HG03103 (cell line): ENCODE measurements around the gene GH1.
"Not testable (repeated sequence)": the region's sequence is repeated elsewhere in the genome, so short reads cannot be mapped to it uniquely, and the experiment has no call there.

Source experiments
- ATAC-seq: cut with Tn5 transposase; IDR thresholded peaks from one replicate; pipeline ENCODE4 v1.9.1; 2021; ENCODE audit warnings: low read depth; ENCODE audit not compliant: unreplicated experiment

GH1 gene

DNA sequence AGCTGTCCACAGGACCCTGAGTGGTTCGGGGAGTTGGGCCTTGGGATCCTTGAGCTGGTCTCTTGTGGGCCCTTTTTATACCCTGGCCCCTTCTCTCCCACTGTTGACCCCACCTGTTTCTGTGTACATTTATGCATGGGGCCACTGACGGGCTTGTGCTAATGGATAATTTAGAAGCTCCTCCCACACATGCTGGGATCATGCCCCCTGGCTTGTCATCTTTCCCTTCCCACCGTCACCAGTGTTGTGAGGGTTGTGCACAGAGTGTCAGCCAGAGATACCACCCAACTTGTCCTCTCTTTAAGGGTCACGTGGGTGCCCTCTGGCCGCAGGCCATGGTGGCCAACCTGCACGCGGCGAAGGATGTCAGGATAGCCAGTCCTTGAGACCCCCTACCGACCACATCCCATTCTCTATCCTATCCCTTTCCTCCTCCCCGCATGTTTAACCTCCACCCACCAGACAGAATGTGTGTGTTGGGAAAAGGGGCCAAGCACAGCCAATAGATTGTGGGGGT is at the start of gene GH1:
Gene GH1 (minus strand): TSS at position 51 of the 517 bp plus-strand sequence. CDS start 63 bp downstream, outside the sequence.
- ATAC-seq = not testable (repeated sequence)

DNA sequence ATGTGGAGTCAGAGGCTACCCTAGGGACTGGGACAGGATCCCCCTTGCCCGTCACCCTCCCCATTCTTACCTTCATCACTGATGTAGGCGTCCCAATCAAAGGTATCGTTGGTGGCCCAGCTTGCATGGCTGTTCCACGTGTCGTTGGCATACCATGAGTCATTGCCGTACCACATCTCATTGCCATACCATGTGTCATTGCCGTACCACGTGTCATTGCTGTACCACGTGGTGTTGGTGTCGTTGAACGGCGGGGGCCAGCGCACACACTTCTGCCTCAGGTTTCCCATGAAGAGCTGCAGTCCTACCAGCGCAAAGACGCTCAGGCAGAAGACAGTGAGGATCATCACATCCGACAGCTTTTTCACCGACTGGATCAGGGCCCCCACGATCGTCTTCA is 49.3 kb upstream of the GH1 start:
- no peak for ATAC-seq

GRCh38 chr17:63966646-63967264 is 48.1 kb upstream of the GH1 start:
- no peak for ATAC-seq

- ATAC-seq = no peak
Measured at GRCh38 chr17:63963123-63963522, 44.5 kb upstream of the GH1 start.

GRCh38 chr17:63962298-63962744 is 43.7 kb upstream of the GH1 start:
- ATAC-seq = no peak

DNA sequence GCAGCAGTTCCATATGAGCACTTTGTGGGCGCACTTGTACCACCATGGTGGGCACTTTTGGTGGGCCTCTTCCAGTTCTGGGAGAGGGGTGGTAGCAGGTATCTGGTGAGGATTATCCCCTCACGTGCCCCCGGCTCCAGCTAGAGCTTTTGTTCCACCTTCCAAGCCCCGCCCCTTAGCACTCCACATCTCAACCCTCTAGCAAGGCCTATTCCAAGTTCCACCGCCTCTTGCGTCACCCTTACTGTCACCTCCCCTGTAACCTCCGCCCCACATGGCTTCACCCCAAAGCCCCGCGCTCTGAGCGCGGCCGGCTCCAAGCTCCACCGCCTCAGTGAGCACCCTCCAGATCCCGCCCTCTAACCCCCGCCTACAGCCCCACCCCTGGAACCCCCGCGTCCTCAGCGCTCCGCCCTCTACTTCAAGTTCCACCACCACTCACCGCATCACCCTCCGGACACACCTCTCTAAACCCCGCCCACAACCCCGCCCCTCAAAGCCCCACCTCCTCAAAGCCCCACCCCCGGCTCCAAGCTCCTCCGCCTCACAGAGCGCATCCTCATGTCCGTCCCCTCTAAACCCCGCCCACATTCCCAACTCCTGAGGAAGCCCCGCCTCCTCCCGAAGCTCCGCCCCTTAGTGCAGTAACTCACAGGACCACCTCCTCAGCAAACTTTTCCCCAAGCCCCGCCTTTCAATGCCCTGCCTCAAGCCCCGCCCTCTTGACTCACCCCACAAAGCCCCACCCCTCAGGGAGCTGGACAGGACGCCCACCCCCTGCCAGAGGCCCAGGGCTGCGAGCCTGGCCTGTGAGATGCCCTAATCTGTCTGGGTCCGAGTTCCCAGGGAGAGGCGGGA is 42.9 kb upstream of the GH1 start:
- ATAC-seq = no peak

GRCh38 chr17:63960430-63960829 is 41.8 kb upstream of the GH1 start:
- ATAC-seq = no peak

DNA sequence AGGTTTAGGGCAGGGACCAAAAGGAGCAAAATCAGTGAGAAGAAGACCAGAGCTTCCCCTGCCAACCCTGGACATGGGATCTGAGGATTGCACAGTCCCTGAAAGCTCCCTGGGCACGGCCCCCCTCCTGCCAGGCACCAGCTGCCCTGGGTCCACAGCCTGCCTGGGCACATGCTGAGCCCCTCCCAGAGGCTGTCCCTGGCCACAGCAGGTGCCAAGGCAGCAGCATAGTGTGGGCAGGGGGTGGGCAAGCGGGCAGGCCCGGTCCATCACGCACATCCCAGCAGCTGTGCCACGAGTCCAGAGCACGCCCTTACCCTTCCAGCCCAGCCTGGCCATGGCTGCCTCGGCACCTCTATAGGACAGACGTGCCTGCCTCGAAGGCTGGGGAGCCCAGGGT is 41.4 kb upstream of the GH1 start:
- ATAC-seq = no peak

DNA sequence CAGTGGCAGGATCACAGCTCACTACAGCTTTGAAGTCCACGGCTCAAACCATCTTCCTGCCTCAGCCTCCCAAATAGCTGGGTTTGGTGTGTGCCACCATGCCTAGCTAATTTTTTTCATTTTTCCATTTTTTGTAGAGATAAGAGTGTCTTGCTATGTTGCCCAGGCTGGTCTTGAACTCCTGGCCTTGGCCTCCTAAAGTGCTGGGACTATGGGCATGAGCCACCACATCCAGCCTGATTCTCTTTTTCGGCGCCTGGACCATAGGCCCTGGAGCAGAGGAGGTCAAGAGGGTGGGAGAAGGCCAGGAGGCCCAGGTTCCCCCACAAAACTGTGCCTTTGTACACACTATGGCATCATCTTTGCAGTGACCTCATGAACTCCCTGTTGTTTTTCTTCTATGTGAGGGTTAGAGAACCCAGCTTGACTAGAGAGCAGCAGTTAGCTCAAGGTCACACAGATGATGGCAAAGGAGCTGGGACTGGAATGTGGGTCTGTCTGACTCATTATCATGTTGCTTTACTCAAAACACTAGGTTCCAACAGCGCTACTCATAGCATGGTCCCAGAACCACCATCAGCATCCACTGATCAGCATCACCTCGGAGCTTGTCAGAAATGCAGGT is 37.8 kb upstream of the GH1 start:
- no peak for ATAC-seq

GRCh38 chr17:63955791-63956190 is 37.2 kb upstream of the GH1 start:
- no peak for ATAC-seq

GRCh38 chr17:63955232-63955631 is 36.6 kb upstream of the GH1 start:
- no peak for ATAC-seq

DNA sequence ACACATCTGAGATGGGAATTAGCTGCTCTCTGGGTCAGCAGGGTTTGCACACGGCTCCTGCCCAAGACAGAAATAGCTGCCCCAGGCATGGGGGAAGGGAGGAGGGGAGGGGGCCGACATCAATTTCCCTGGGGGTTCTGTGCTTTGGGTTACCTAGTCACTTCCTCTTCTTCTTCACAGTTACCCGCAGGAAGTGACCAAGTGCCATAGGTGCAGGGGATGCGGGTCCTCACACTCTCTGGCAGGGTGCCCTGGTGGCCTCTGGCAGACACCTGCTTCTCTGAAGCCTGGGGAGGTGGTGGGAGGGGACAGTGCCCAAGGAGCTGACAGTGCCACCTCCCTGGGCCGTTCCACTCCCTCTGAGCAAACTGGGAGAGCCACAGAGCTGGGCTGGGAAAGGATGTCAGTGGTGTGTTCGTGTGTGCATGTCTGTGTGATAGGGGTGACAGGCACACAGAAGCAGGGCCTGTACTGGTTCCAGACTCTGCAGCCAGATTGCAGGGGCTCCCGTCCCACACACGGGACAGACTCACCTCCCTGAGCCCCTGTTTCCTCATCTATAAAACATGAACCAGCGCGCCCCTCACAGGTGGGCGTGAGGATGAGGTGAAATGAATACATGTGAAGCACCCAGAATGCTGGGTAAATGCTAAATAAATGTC is 35.9 kb upstream of the GH1 start:
- ATAC-seq = no peak

- ATAC-seq = no peak
Measured at GRCh38 chr17:63950940-63951907, 32.6 kb upstream of the GH1 start.

DNA sequence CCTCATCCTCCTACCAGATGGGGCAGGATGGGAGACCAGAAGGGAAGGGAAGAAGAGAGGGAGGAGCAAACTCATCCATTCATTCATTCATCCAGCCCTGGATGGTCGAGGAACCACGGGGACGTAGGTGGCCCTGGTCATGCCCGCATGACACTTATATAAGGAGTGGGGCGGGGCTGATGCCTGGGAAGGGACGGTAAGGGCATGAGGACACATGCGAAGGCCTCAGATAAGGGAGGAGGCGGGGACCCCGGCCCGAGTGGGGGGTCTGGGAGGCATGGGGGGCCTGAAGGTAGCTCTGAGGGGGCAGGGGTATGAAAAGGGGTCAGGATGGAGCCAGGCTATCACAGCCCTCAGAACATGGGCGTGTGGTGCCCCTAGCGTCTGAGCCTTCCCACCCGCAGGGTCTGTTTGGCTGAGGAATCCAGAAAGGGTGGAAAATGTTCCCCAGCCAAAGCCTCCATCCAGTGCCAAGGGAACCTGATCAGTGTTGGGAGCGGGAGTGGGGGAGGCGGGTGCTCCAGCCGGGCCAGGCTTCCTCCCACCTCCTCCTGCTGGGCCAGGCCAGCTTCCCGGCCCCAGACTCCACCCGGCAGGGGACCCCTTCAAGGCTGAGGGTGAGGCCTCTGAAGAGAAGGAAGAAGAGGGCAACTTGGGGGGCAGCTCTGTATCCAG is 31.1 kb upstream of the GH1 start:
- no peak for ATAC-seq

DNA sequence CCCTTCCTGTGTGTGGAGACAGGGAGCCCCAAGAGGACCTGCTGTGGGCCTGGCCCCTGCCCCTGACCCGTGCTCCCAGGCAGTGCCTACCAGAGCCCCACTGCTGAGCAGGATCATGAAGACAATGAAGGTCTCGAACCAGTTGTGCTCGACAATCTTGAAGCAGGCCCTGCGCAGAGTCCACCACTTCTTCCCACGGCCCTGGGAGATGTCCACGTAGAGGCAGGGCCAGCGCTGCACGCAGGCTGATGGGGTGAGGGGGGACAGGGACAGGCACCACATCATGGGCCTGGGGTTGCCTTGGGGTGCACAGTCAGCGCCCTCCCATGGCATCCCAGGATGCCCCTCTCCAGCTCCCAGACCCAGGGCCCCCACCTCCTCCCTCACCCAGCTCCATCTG is 29.9 kb upstream of the GH1 start:
- no peak for ATAC-seq

DNA sequence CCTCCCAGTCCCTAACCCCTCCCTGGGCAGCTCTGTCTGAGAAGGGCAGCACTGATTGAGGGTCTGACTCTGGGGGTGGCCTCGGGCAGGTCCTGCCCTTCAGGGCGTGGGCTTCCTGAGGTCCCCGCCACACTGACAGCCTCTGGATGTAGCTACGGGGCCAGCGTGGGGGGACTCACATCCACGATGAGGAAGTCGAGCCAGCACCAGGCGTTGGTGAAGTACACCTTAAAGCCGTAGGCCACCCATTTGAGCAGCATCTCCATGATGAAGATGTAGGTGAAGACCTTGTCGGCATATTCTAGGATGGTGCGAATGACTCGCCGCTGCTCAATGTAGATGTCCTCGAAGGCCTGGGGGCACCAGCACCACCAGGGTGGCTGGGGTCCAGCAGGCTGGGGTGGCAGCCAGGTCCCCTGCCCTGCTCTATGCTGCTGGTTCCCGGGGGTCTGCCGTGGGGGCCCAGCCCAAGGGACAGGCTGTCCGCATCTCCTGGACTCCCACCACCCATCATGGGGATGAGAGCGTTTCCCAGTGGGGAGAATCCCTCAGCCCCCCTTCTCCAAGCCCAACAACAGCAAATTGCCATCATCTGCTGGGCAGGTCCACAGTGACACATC is 29.2 kb upstream of the GH1 start:
- no peak for ATAC-seq

- ATAC-seq = no peak
Measured at GRCh38 chr17:63946440-63947363, 28.1 kb upstream of the GH1 start.
